Thoracic aorta (tissue), 2 donors: ENCODE results near the gene DGKZ. TPM values are rescaled to one million over a fixed set of nuclear protein-coding genes. Genes with fewer than 3 reads are reported as not detected.

ENCODE experiments used
- ATAC-seq: fragments of 150-250 bp; one replicate; pipeline ENCODE4 v1.8.0; 2017; ENCODE audit warnings: low read depth; ENCODE audit not compliant: insufficient number of reproducible peaks, low FRiP score
- DNase-seq: peaks from one replicate; pipeline ENCODE4 v3.0.0-alpha.2; 2020; ENCODE audit warnings: low spot score
- H3K27ac ChIP-seq, 2 donors: fragments of 200-600 bp; sonication (generic); 1 replicate in 1 of 2; 2 replicates in 1 of 2; pipeline ENCODE4 v1.5.1; 2016; ENCODE audit warnings: mild to moderate bottlenecking in 2 of 2, moderate library complexity in 2 of 2
- H3K27me3 ChIP-seq: fragments of 200-600 bp; sonication (generic); replicated peaks from 2 replicates; pipeline ENCODE4 v1.6.0; 2016; ENCODE audit warnings: mild to moderate bottlenecking; ENCODE audit not compliant: insufficient read depth
- H3K36me3 ChIP-seq: fragments of 200-600 bp; sonication (generic); one replicate; pipeline ENCODE4 v1.5.1; 2016
- H3K4me1 ChIP-seq, 2 donors: fragments of 200-600 bp; sonication (generic); 1 replicate in 1 of 2; 2 replicates in 1 of 2; pipeline versions ENCODE4 v1.5.1 to v1.6.0; 2016; ENCODE audit warnings: low read depth in 2 of 2, mild to moderate bottlenecking in 1 of 2; ENCODE audit not compliant: control insufficient read depth in 1 of 2
- H3K4me3 ChIP-seq: fragments of 200-600 bp; sonication (generic); 2 replicates; pipeline ENCODE4 v1.5.1; 2016; ENCODE audit warnings: mild to moderate bottlenecking
- H3K9me3 ChIP-seq: fragments of 200-600 bp; sonication (generic); 2 replicates; pipeline ENCODE4 v1.5.1; 2016
- CTCF ChIP-seq: fragments of 200-600 bp; sonication (generic); IDR thresholded peaks from one replicate; pipeline ENCODE4 v1.5.1; 2019; ENCODE audit warnings: antibody characterized with exemption
- total RNA-seq, 2 donors: library from RNA; depleted of rRNA; stranded (reverse); fragments of >200 nt; gene quantifications; one replicate each; pipeline versions ENCODE4 v1.1.0 to v1.2.3, GENCODE V29; 2016

DGKZ gene
- total RNA-seq, 2 donors from 2014 or later, result 40.6 to 68.2 TPM

- no peaks in the 10 kb centered on the region for H3K9me3 ChIP-seq
- TF ChIP-seq CTCF, result no peak
- peak overlapping the region; percentile 93 for H3K4me3 ChIP-seq
- H3K4me1 ChIP-seq, result peaks cover 13 to 21% of the 10 kb centered on the region in 2 donors
- no peaks in the 10 kb centered on the region for H3K27me3 ChIP-seq
- no peaks in the 10 kb centered on the region for H3K36me3 ChIP-seq
- H3K27ac ChIP-seq, result no peak overlapping the region
- no peak for DNase-seq
- no peak for ATAC-seq
These were observed 511 bp downstream of the DGKZ start for GRCh38 chr11:46347637-46348311.

GRCh38 chr11:46348566-46349401, 1.5 kb downstream of the DGKZ start:
- no peaks in the 10 kb centered on the region for H3K9me3 ChIP-seq
- peaks cover 13 to 21% of the 10 kb centered on the region in 2 donors for H3K4me1 ChIP-seq
- no peak overlapping the region for H3K27ac ChIP-seq
- DNase-seq (no peak), ATAC-seq (no peak)
- no peaks in the 10 kb centered on the region for H3K36me3 ChIP-seq
- H3K27me3 ChIP-seq, result no peaks in the 10 kb centered on the region
- no peak for TF ChIP-seq CTCF
- peak overlapping the region; percentile 93 for H3K4me3 ChIP-seq

- H3K4me3 ChIP-seq, result no peak overlapping the region
- H3K4me1 ChIP-seq, result peaks cover 13 to 21% of the 10 kb centered on the region in 2 donors
- H3K27me3 ChIP-seq, result no peaks in the 10 kb centered on the region
- ATAC-seq (no peak), DNase-seq (no peak)
- H3K36me3 ChIP-seq, result no peaks in the 10 kb centered on the region
- TF ChIP-seq CTCF, result no peak
- no peak overlapping the region for H3K27ac ChIP-seq
- H3K9me3 ChIP-seq, result no peaks in the 10 kb centered on the region
These were observed 3.4 kb downstream of the DGKZ start for GRCh38 chr11:46350695-46351094.

- H3K4me3 ChIP-seq, result no peak overlapping the region
- no peak for TF ChIP-seq CTCF
- H3K36me3 ChIP-seq, result no peaks in the 10 kb centered on the region
- H3K4me1 ChIP-seq, result peaks cover 13 to 21% of the 10 kb centered on the region in 2 donors
- H3K27me3 ChIP-seq, result no peaks in the 10 kb centered on the region
- no peak overlapping the region for H3K27ac ChIP-seq
- no peaks in the 10 kb centered on the region for H3K9me3 ChIP-seq
- ATAC-seq, result no peak
- DNase-seq, result no peak
These were observed 3.9 kb downstream of the DGKZ start for GRCh38 chr11:46351148-46351547.

- no peaks in the 10 kb centered on the region for H3K36me3 ChIP-seq
- TF ChIP-seq CTCF, result no peak
- no peaks in the 10 kb centered on the region for H3K9me3 ChIP-seq
- ATAC-seq (no peak), DNase-seq (no peak)
- H3K27ac ChIP-seq, result no peak overlapping the region
- H3K4me3 ChIP-seq, result no peak overlapping the region
- no peaks in the 10 kb centered on the region for H3K27me3 ChIP-seq
- peaks cover 13 to 19% of the 10 kb centered on the region in 2 donors for H3K4me1 ChIP-seq
These were observed 4.3 kb downstream of the DGKZ start for GRCh38 chr11:46351606-46352005.
